Measurements from ENCODE around the gene MRPS33.
"Not testable (repeated sequence)": the region's sequence is repeated elsewhere in the genome, so short reads cannot be mapped to it uniquely, and the experiment has no call there.

MRPS33 gene

GRCh38 chr7:141014524-141015395 is at the start of gene MRPS33:
MRPS33 (minus strand) TSS chr7:141014952; CDS start chr7:141010633, 4,319 bp downstream.
- peak; percentile 86 to 91 (median 90) for DNase-seq

GRCh38 chr7:141057788-141058187 is 43.0 kb upstream of the MRPS33 start:
- no peak for DNase-seq

GRCh38 chr7:141055146-141055545 is 40.4 kb upstream of the MRPS33 start:
- no peak for DNase-seq

GRCh38 chr7:141053626-141054025 is 38.9 kb upstream of the MRPS33 start:
- no peak for DNase-seq

GRCh38 chr7:141045842-141046620 is 31.3 kb upstream of the MRPS33 start:
- no peak for DNase-seq

- no peak for DNase-seq
These were observed 30.5 kb upstream of the MRPS33 start for GRCh38 chr7:141045126-141045841.

- no peak for DNase-seq
These were observed 28.9 kb upstream of the MRPS33 start for GRCh38 chr7:141043616-141044015.

- DNase-seq: no peak
These were observed 27.8 kb upstream of the MRPS33 start for GRCh38 chr7:141042222-141043193.

- no peak for DNase-seq
These were observed 24.6 kb upstream of the MRPS33 start for GRCh38 chr7:141039376-141039775.

- not testable (repeated sequence) for DNase-seq
These were observed 23.3 kb upstream of the MRPS33 start for GRCh38 chr7:141038100-141038499.

GRCh38 chr7:141032539-141033323 is 18.0 kb upstream of the MRPS33 start:
- not testable (repeated sequence) for DNase-seq

GRCh38 chr7:141028767-141029166 is 14.0 kb upstream of the MRPS33 start:
- DNase-seq: no peak

GRCh38 chr7:141027043-141027442 is 12.3 kb upstream of the MRPS33 start:
- DNase-seq: no peak

- no peak for DNase-seq
These were observed 9.9 kb upstream of the MRPS33 start for GRCh38 chr7:141024668-141025067.

- no peak for DNase-seq
These were observed 8.5 kb upstream of the MRPS33 start for GRCh38 chr7:141023295-141023694.

- DNase-seq: no peak
These were observed 2.8 kb upstream of the MRPS33 start for GRCh38 chr7:141017555-141017954.

- no peak for DNase-seq
These were observed 1.6 kb upstream of the MRPS33 start for GRCh38 chr7:141016349-141016748.

- no peak for DNase-seq
These were observed 628 bp downstream of the MRPS33 start for GRCh38 chr7:141014125-141014523.

GRCh38 chr7:141013345-141013715 is 1.4 kb downstream of the MRPS33 start:
- no peak for DNase-seq

- DNase-seq: no peak
These were observed 1.9 kb downstream of the MRPS33 start for GRCh38 chr7:141012696-141013344.

Measured in activated CD4-positive, CD25-positive, alpha-beta regulatory T cell (primary cell).